Activated CD8-positive, alpha-beta memory T cell treated with anti-CD3 and anti-CD28 coated beads for 36 hours (primary cell): Measurements from ENCODE around the gene FGR. TPM values are rescaled to one million over a fixed set of nuclear protein-coding genes. Genes with fewer than 3 reads are reported as not detected.

Experiments
- total RNA-seq, 2 experiments: library from RNA; stranded (reverse); gene quantifications; one replicate each; pipeline ENCODE4 v1.2.3, GENCODE V29; 2021

The FGR gene
- total RNA-seq, 2 experiments from 2014 or later = 0.51 to 0.63 TPM

Other genes starting within 250 kb of the FGR start
- 1 to 10 TPM; 3.6 to 4.1 TPM for gene GPR3, start 242.6 kb downstream of the FGR start, total RNA-seq
- 100 to 1,000 TPM; 106 to 110 TPM for gene WASF2, start 145.0 kb downstream of the FGR start, total RNA-seq
- 10 to 100 TPM; 11.2 to 13.2 TPM for gene AHDC1, start 31.0 kb downstream of the FGR start, total RNA-seq
- 10 to 100 TPM in 1 of 2 experiments, 1 to 10 TPM in 1; 9.3 to 13.3 TPM for gene IFI6, start 37.0 kb upstream of the FGR start, total RNA-seq
- gene FAM76A, start 90.8 kb upstream of the FGR start, total RNA-seq = 10 to 100 TPM in 1 of 2 experiments, 1 to 10 TPM in 1; 9.3 to 10.6 TPM
- 10 to 100 TPM; 20.8 to 21.1 TPM for gene STX12, start 138.0 kb upstream of the FGR start, total RNA-seq
- 10 to 100 TPM; 63.4 to 70.8 TPM for gene PPP1R8, start 195.6 kb upstream of the FGR start, total RNA-seq
- 10 to 100 TPM; 13.3 to 17.1 TPM for gene THEMIS2, start 237.4 kb upstream of the FGR start, total RNA-seq